Osteocyte (in vitro differentiated cells): ENCODE measurements around the gene PTPRN2. TPM values are rescaled to one million over a fixed set of nuclear protein-coding genes. Genes with fewer than 3 reads are reported as not detected.

Experiments used
- DNase-seq: peaks from one replicate; pipeline ENCODE4 v3.0.0; 2021; ENCODE audit warnings: mixed read lengths; ENCODE audit not compliant: unreplicated experiment; ENCODE audit errors: extremely low spot score
- H3K27ac Mint-ChIP-seq: one replicate; pipeline ENCODE4 v1.8.0; 2021; ENCODE audit warnings: mild to moderate bottlenecking, mixed read lengths; ENCODE audit not compliant: unreplicated experiment
- H3K27me3 Mint-ChIP-seq: one replicate; pipeline ENCODE4 v1.8.0; 2021; ENCODE audit warnings: mixed read lengths; ENCODE audit not compliant: unreplicated experiment
- H3K36me3 Mint-ChIP-seq: one replicate; pipeline ENCODE4 v1.8.0; 2021; ENCODE audit warnings: mixed read lengths; ENCODE audit not compliant: unreplicated experiment
- H3K4me1 Mint-ChIP-seq: one replicate; pipeline ENCODE4 v1.8.0; 2021; ENCODE audit warnings: mixed read lengths; ENCODE audit not compliant: unreplicated experiment
- H3K4me3 Mint-ChIP-seq: one replicate; pipeline ENCODE4 v1.8.0; 2021; ENCODE audit warnings: mild to moderate bottlenecking, moderate library complexity, mixed read lengths; ENCODE audit not compliant: unreplicated experiment
- H3K9me3 Mint-ChIP-seq: one replicate; pipeline ENCODE4 v1.8.0; 2021; ENCODE audit warnings: mixed read lengths; ENCODE audit not compliant: unreplicated experiment
- total RNA-seq: library from RNA; stranded (reverse); gene quantifications from 2 replicates; pipeline ENCODE4 v1.2.1, GENCODE V29; 2021
- TF ChIP-seq, protein P1 (sequence below): fragments of 200-600 bp; sonication (generic); IDR thresholded peaks from 2 replicates; pipeline ENCODE4 v1.5.0; 2021; ENCODE audit warnings: antibody characterized with exemption, mild to moderate bottlenecking, moderate library complexity

PTPRN2 gene
- total RNA-seq, 1 donor from 2014 or later, result 0.59 TPM

GRCh38 chr7:157543276-157543675 lies 1044.3 kb downstream of the PTPRN2 start:
- no peaks in the 10 kb centered on the region for H3K27me3 Mint-ChIP-seq
- no peaks in the 10 kb centered on the region for H3K36me3 Mint-ChIP-seq
- TF ChIP-seq, protein P1, sequence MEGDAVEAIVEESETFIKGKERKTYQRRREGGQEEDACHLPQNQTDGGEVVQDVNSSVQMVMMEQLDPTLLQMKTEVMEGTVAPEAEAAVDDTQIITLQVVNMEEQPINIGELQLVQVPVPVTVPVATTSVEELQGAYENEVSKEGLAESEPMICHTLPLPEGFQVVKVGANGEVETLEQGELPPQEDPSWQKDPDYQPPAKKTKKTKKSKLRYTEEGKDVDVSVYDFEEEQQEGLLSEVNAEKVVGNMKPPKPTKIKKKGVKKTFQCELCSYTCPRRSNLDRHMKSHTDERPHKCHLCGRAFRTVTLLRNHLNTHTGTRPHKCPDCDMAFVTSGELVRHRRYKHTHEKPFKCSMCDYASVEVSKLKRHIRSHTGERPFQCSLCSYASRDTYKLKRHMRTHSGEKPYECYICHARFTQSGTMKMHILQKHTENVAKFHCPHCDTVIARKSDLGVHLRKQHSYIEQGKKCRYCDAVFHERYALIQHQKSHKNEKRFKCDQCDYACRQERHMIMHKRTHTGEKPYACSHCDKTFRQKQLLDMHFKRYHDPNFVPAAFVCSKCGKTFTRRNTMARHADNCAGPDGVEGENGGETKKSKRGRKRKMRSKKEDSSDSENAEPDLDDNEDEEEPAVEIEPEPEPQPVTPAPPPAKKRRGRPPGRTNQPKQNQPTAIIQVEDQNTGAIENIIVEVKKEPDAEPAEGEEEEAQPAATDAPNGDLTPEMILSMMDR, result no peak
- DNase-seq, result no peak
- no peaks in the 10 kb centered on the region for H3K4me1 Mint-ChIP-seq
- no peak overlapping the region for H3K4me3 Mint-ChIP-seq
- H3K27ac Mint-ChIP-seq, result no peak overlapping the region
- H3K9me3 Mint-ChIP-seq, result no peaks in the 10 kb centered on the region

DNA sequence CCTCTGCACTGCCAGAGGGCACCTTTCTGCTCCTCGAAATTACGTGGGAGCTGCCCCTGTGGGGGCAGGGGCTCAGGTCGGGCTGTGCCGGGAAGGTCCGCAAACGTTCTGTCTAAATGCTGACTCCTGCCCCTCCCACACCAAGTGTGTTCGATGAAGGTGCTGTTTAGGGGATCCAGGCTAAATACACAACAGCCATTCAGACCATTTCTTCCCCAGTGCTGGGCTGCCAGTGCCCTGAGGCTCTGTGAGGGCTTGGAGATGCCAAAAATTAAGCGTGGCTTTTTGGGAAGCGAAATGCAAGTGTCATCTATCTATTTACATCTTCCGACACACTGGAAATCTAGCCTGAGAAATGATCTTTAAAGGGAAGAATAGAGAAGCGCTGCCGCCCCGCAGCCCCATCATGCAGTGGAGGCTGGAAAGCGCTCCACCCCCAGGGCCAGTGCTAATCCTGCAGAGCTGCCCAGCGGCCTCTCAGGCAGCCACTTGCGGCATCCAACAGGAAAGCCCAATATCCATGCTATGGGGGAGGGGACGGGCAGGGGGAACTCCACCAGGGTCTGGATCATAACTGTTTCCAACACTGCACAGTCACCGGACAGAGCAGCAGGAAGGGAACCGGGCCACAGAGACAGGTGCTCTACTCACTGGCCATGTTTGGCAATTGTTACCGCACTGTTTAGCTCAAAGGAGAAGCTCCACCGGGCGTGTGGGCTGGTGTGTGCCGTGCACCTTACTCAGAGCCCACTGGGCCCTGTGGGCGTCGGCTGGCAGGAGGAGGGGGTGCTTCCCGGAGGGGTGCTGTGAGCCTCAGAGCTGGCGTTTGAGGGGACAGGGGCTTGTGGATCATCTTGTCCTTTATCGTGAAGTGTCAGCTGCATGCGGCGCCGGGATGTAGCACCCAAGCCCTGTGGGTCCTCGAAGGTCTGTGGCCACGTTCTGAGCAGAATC lies 1045.3 kb downstream of the PTPRN2 start:
- no peaks in the 10 kb centered on the region for H3K27me3 Mint-ChIP-seq
- DNase-seq, result no peak
- no peaks in the 10 kb centered on the region for H3K36me3 Mint-ChIP-seq
- TF ChIP-seq, protein P1, result no peak
- no peaks in the 10 kb centered on the region for H3K4me1 Mint-ChIP-seq
- H3K9me3 Mint-ChIP-seq, result no peaks in the 10 kb centered on the region
- H3K4me3 Mint-ChIP-seq, result no peak overlapping the region
- no peak overlapping the region for H3K27ac Mint-ChIP-seq

GRCh38 chr7:157541295-157542067 lies 1046.1 kb downstream of the PTPRN2 start:
- H3K4me3 Mint-ChIP-seq, result no peak overlapping the region
- H3K36me3 Mint-ChIP-seq, result no peaks in the 10 kb centered on the region
- TF ChIP-seq, protein P1, result no peak
- H3K9me3 Mint-ChIP-seq, result no peaks in the 10 kb centered on the region
- no peaks in the 10 kb centered on the region for H3K27me3 Mint-ChIP-seq
- DNase-seq, result no peak
- H3K27ac Mint-ChIP-seq, result no peak overlapping the region
- H3K4me1 Mint-ChIP-seq, result no peaks in the 10 kb centered on the region

- Mint-ChIP-seq H3K9me3 (no peaks in the 10 kb centered on the region), H3K4me1 (no peaks in the 10 kb centered on the region), H3K27ac (no peak overlapping the region), H3K27me3 (no peaks in the 10 kb centered on the region), H3K4me3 (no peak overlapping the region), H3K36me3 (no peaks in the 10 kb centered on the region)
- TF ChIP-seq, protein P1, result no peak
- no peak for DNase-seq
Observed at GRCh38 chr7:157540606-157541294, 1046.9 kb downstream of the PTPRN2 start.
